ENCODE results near the gene CMIP.

The CMIP gene

DNA sequence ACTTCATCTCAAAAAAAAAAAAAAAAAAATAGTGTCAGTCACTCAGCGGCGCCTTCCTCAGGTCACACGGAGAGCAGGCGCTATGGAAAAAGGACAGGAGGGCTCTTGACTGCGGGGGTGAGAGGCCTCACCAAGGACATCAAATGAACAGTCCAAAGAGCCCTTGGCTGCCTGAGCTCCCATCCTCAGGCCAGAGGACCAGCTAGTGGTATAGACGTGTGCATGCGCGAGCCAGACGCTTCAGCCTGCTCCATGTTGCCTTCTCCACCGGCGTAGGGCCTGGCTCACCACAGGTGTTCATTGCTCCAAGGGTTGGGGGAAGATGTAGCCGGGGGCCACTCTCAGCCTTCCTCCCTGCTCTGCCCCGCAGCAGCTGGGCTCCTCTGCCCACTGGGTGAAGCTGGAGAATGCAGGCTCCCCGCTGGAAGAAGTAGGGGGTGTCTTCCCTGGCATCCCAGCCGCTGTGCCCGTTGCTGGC is 268.7 kb downstream of the CMIP start:
- H3K9ac ChIP-seq (ENCODE audit: low read length): no peak overlapping the region
- H3K4me3 ChIP-seq (ENCODE audit: low read length): no peak overlapping the region
- H3K36me3 ChIP-seq (ENCODE audit: control insufficient read depth, insufficient read depth, low read length): peaks cover 10% of the 10 kb centered on the region
- no peaks in the 10 kb centered on the region for H3K27me3 ChIP-seq (ENCODE audit: control insufficient read depth, insufficient read depth, low read length)
- H3K27ac ChIP-seq (ENCODE audit: low read depth, low read length): no peak overlapping the region
- H3K4me1 ChIP-seq (ENCODE audit: control insufficient read depth, insufficient read depth, low read length): peaks cover 9% of the 10 kb centered on the region

DNA sequence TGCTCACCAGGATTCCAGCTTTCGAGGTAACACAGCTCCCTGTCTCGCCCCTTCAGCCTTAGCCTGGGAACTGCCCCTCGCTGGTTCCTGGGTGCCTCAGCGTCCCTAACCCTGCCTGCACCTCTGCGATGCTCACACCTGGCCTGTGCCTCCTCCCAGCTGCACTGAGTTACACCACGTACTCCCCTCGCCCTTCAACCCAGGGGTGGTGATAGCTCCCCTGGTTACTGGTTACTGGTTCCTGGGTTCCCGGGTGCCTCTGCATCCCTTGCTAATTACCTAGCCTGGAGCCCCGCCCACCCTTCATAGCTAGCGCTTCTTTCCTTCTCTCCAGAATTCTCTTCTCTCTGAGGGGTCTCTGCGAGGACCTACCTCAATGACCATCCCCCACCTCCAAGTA is 269.2 kb downstream of the CMIP start:
- Histone ChIP-seq H3K4me3 (ENCODE audit: low read length) (no peak overlapping the region), H3K36me3 (ENCODE audit: control insufficient read depth, insufficient read depth, low read length) (peaks cover 5% of the 10 kb centered on the region), H3K27me3 (ENCODE audit: control insufficient read depth, insufficient read depth, low read length) (no peaks in the 10 kb centered on the region), H3K9ac (ENCODE audit: low read length) (no peak overlapping the region), H3K4me1 (ENCODE audit: control insufficient read depth, insufficient read depth, low read length) (peaks cover 9% of the 10 kb centered on the region), H3K27ac (ENCODE audit: low read depth, low read length) (no peak overlapping the region)

DNA sequence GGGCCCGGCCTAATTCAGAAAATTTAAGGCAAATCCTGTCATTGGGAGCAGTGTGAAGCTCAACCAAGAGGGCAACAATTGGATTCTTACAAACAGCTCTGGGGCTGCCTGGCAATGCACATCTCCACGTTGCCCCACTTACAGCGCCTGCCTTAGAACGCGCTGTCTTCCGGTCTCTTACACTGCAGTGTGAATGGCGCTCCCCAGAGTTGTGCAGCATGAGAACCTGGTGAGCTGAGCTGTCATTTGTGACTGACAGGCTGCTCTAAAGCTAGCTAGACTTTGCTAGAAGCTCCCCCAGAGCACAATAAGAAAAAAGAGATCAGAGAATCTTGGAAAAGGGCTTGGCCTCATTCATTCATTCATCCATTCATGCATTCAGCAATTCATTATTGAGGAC is 270.0 kb downstream of the CMIP start:
- Histone ChIP-seq H3K27me3 (ENCODE audit: control insufficient read depth, insufficient read depth, low read length) (no peaks in the 10 kb centered on the region), H3K9ac (ENCODE audit: low read length) (no peak overlapping the region), H3K36me3 (ENCODE audit: control insufficient read depth, insufficient read depth, low read length) (no peaks in the 10 kb centered on the region), H3K4me3 (ENCODE audit: low read length) (no peak overlapping the region), H3K27ac (ENCODE audit: low read depth, low read length) (no peak overlapping the region), H3K4me1 (ENCODE audit: control insufficient read depth, insufficient read depth, low read length) (peaks cover 11% of the 10 kb centered on the region)

DNA sequence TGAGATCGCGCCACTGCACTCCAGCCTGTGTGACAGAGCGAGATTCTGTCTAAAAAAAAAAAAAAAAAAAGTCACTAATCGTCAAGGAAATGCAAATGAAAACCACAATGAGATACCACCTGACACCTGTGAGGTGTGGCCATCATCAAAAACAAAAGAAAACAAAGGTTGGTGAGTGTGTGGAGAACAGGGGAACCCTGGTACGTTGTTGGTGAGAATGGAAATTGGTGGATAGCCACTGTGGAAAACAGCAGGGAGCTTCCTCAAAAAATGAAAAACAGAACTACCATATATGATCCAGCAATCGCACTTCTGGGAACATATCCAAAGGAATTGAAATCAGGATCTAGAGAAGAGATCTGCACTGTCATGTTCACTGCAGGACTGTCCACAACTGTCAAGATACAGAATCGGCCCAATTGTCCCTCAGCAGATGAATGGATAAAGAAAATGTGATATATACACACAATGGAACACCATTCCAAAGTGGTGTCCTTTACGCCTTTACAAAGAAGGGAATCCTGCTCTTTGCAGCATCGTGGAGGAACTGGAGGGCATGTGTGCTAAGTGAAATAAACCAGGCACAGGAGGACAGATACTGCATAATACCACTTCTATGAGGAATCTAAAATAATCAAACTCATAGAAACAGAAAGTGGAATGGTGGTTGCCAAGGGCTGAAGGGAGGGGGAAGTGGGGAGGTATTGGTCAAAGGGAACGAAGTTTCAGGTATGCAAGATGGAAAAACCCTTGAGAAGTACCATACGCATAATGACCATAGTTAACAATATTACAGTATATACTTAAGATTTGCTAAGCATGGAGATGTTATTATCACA is 271.0 kb downstream of the CMIP start:
- Histone ChIP-seq H3K9ac (ENCODE audit: low read length) (no peak overlapping the region), H3K4me1 (ENCODE audit: control insufficient read depth, insufficient read depth, low read length) (peaks cover 13% of the 10 kb centered on the region), H3K36me3 (ENCODE audit: control insufficient read depth, insufficient read depth, low read length) (no peaks in the 10 kb centered on the region), H3K27me3 (ENCODE audit: control insufficient read depth, insufficient read depth, low read length) (no peaks in the 10 kb centered on the region), H3K27ac (ENCODE audit: low read depth, low read length) (peak overlapping the region; percentile 76), H3K4me3 (ENCODE audit: low read length) (peak overlapping the region; percentile 29)

DNA sequence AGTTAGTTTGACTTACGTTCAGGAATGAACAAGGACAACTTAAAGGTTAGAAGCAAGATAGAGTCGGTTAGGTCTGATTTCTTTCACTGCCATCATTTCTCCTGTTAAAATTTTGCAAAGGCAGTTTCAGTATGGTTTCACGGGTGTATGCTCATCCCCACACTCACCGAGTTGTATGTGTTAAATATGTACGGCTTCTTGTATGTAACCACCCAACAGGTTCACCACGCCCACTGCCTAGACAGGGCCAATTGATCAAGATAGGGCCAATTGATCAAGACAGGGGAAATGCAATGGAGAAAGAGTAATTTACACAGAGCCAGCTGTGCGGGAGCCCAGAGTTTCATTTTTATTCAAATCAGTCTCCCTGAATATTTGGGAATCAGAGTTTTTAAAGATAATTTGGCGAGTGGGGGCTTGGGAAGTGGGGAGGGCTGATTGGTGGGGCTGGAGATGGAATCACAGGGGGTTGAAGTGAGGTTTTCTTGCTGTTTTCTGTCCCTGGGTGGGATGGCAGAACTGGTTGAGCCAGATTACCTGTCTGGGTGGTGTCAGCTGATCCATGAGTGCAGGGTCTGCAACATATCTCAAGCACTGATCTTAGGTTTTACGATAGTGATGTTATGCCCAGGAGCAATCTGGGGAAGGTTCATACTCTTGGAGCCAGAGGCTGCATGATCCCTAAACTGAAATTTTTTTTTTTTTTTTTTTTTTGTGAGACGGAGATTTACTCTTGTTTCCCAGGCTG is 272.0 kb downstream of the CMIP start:
- Histone ChIP-seq H3K36me3 (ENCODE audit: control insufficient read depth, insufficient read depth, low read length) (no peaks in the 10 kb centered on the region), H3K4me3 (ENCODE audit: low read length) (no peak overlapping the region), H3K27ac (ENCODE audit: low read depth, low read length) (peak overlapping the region; percentile 76), H3K27me3 (ENCODE audit: control insufficient read depth, insufficient read depth, low read length) (no peaks in the 10 kb centered on the region), H3K4me1 (ENCODE audit: control insufficient read depth, insufficient read depth, low read length) (peaks cover 12% of the 10 kb centered on the region), H3K9ac (ENCODE audit: low read length) (no peak overlapping the region)

DNA sequence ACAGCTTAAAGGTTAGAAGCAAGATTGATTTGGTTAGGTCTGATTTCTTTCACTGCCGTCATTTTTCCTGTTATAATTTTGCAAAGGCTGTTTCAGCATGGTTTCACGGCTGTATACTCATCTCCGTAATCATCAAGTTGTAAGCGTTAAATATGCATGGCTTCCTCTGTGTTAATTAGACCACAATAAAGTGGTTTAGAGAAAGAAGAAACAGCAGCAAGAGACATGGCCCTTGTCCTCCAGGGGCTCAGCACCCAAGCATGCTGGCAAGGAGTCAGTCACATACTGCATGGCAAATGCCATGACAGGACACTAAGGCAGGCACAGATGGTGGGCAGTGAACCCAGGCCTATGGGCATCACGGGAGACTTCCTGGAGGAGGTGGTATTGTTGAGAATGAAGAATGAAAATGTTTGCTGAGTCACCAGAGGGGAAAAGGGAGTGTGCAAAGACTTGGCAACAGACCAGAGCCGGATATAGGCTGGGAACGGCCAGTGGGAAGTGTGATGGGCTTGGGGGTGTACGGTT is 273.1 kb downstream of the CMIP start:
- H3K36me3 ChIP-seq (ENCODE audit: control insufficient read depth, insufficient read depth, low read length): no peaks in the 10 kb centered on the region
- H3K4me1 ChIP-seq (ENCODE audit: control insufficient read depth, insufficient read depth, low read length): peaks cover 8% of the 10 kb centered on the region
- H3K9ac ChIP-seq (ENCODE audit: low read length): no peak overlapping the region
- H3K27me3 ChIP-seq (ENCODE audit: control insufficient read depth, insufficient read depth, low read length): no peaks in the 10 kb centered on the region
- no peak overlapping the region for H3K4me3 ChIP-seq (ENCODE audit: low read length)
- H3K27ac ChIP-seq (ENCODE audit: low read depth, low read length): no peak overlapping the region

DNA sequence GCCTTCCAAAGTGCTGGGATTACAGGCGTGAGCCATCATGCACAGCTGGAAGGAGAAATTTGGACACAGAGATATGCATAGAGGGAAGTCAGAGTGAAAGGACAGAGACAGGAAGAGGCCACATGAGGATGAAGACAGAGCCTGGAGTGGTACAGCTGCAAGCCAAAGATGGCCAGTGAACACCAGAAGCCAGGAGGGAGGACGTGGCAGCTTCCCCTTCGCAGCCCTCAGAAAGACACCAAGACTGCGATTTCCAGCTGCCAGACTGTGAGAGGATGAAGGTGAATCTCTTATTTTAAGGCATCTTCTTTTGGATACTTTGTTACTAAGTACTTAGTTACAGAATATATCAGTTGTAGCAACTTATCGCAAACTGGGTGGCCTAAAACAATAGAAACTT is 274.0 kb downstream of the CMIP start:
- Histone ChIP-seq H3K9ac (ENCODE audit: low read length) (no peak overlapping the region), H3K4me1 (ENCODE audit: control insufficient read depth, insufficient read depth, low read length) (peaks cover 8% of the 10 kb centered on the region), H3K27me3 (ENCODE audit: control insufficient read depth, insufficient read depth, low read length) (no peaks in the 10 kb centered on the region), H3K27ac (ENCODE audit: low read depth, low read length) (no peak overlapping the region), H3K4me3 (ENCODE audit: low read length) (no peak overlapping the region), H3K36me3 (ENCODE audit: control insufficient read depth, insufficient read depth, low read length) (no peaks in the 10 kb centered on the region)

DNA sequence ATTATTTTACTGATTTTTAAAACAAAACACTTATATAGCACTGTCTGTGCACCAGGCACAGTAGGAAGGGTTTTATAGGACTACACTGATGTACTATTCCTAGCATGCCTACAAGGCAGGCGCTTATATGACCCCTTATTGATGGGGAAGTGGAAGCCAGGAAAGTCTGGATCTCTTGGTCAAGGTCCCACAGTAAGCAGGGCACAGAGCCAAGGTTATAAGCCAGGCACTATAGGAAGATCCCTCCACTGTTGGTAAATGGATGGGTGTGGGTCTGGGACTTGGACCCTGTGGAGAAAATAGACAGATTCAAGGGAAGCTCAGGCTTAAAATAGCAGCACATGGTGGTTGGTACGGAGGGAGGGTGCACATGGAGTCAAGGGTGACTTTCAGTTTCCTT is 275.4 kb downstream of the CMIP start:
- Histone ChIP-seq H3K27ac (ENCODE audit: low read depth, low read length) (peak overlapping the region; percentile 22), H3K4me1 (ENCODE audit: control insufficient read depth, insufficient read depth, low read length) (peaks cover 8% of the 10 kb centered on the region), H3K4me3 (ENCODE audit: low read length) (no peak overlapping the region), H3K9ac (ENCODE audit: low read length) (no peak overlapping the region), H3K27me3 (ENCODE audit: control insufficient read depth, insufficient read depth, low read length) (no peaks in the 10 kb centered on the region), H3K36me3 (ENCODE audit: control insufficient read depth, insufficient read depth, low read length) (no peaks in the 10 kb centered on the region)

DNA sequence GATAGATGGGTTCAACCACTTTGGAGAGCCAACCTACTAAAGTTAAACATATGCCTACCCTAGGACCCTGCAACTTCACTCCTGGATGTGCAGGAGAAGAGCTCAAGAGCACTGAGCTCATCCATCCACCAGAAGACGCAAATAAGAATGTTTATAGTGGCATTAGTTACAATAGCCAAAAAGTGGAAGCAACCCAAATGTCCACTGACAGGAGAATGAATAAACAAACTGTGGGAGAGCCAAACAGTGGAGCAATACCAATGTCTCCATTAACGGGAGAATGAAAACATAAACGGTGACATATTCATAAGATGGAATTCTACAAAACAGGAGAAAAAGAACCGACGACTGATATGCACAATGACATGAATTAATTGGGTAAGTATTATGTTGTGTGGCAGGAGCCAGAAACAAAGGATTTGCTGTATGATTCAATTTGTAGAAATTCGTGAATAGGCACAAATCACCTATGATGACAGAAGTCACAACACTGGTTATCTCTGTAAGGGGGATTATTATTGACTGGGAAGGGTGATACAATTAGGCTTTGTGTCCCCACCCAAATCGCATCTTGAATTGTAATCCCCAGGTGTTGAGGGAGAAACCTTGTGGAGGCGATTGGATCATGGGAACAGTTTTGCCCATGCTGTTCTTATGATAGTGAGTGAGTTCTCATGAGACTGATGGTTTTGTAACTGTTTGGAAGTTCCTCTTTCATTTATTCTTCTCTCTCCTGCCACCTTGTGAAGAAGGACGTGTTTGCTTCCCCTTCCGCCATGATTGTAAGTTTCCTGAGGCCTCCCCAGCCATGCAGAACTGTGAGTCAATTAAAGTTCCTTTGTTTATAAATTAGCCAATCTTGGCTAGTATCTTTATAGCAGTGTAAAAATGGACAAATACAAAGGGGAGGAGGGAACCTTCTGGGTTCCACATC is 276.6 kb downstream of the CMIP start:
- H3K27me3 ChIP-seq (ENCODE audit: control insufficient read depth, insufficient read depth, low read length): no peaks in the 10 kb centered on the region
- H3K36me3 ChIP-seq (ENCODE audit: control insufficient read depth, insufficient read depth, low read length): no peaks in the 10 kb centered on the region
- peak overlapping the region; percentile 50 for H3K27ac ChIP-seq (ENCODE audit: low read depth, low read length)
- no peak overlapping the region for H3K9ac ChIP-seq (ENCODE audit: low read length)
- H3K4me1 ChIP-seq (ENCODE audit: control insufficient read depth, insufficient read depth, low read length): peaks cover 4% of the 10 kb centered on the region
- no peak overlapping the region for H3K4me3 ChIP-seq (ENCODE audit: low read length)

DNA sequence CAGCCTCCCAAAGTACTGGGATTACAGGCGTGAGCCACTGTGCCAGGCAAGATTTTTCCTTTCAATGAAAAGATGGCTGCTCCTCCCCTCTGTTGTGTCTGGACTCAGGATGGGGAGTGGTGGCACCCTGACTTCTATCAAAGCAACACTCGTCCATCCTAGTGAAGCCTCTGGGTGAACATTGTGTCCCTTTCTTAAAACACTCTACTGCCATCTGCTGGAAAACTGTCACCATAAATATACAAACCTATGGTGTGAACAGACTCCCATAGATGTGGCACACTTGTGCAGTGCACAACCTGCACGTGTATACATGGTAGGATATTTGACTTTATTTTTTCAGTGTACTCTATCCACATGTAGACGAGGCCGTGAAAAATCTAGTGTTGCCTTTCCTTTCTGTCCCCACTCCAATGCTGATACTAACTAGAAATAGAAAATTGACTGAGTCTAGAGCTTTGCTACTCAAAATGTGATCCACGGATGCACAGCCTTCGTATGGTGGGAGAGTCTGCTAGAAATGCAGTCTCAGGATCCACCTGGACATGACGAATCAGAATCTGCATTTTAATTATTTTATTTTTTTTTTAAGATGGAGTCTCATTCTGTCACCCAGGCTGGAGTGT is 278.6 kb downstream of the CMIP start:
- Histone ChIP-seq H3K9ac (ENCODE audit: low read length) (no peak overlapping the region), H3K27ac (ENCODE audit: low read depth, low read length) (no peak overlapping the region), H3K4me1 (ENCODE audit: control insufficient read depth, insufficient read depth, low read length) (peaks cover 4% of the 10 kb centered on the region), H3K27me3 (ENCODE audit: control insufficient read depth, insufficient read depth, low read length) (no peaks in the 10 kb centered on the region), H3K4me3 (ENCODE audit: low read length) (no peak overlapping the region), H3K36me3 (ENCODE audit: control insufficient read depth, insufficient read depth, low read length) (no peaks in the 10 kb centered on the region)

DNA sequence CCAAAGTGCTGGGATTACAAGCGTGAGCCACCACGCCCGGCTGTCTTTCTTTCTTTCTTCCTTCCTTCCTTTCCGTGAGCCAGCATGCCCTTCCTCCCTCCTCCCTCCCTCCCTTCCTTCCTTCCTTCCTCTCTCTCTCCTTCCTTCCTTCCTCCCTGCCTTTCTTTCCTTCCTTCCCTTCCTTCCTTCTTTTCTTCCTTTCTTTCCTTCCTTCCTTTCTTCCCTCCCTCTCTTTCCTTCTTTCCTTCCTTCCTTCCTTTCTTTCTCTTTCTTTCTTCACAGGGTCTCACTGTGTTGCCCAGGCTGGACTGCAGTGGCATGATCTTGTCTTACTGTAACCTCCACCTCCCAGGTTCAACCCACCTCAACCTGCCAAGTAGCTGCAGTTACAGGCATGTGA is 283.8 kb downstream of the CMIP start:
- Histone ChIP-seq H3K27me3 (ENCODE audit: control insufficient read depth, insufficient read depth, low read length) (no peaks in the 10 kb centered on the region), H3K27ac (ENCODE audit: low read depth, low read length) (no peak overlapping the region)

More for the DNA sequence above, 283.8 kb downstream of the CMIP start:
- H3K9ac ChIP-seq (ENCODE audit: low read length): no peak overlapping the region
- H3K36me3 ChIP-seq (ENCODE audit: control insufficient read depth, insufficient read depth, low read length): no peaks in the 10 kb centered on the region
- H3K4me3 ChIP-seq (ENCODE audit: low read length): no peak overlapping the region
- H3K4me1 ChIP-seq (ENCODE audit: control insufficient read depth, insufficient read depth, low read length): no peaks in the 10 kb centered on the region

Data from rectal smooth muscle tissue (tissue), 1 donor.